ENCODE results near the gene MPPED2. TPM values are rescaled to one million over a fixed set of nuclear protein-coding genes. Genes with fewer than 3 reads are reported as not detected.

The MPPED2 gene
- total and polyA plus RNA-seq, 10 of the 15 experiments (the other 5 are each of a cell fraction or from before 2014, with no cell fraction given) = not detected

- TF ChIP-seq SMC3 (IDR thresholded peaks at IDR 0.05; ENCODE audit: borderline replicate concordance, low read length) = no peak
Observed at GRCh38 chr11:30478923-30479322, 107.2 kb downstream of the MPPED2 start (continued).

- no peak overlapping the region for H3K4me2 ChIP-seq (ENCODE audit: control insufficient read depth, insufficient read depth)
- no peaks in the 10 kb centered on the region for H3K36me3 ChIP-seq (ENCODE audit: control insufficient read depth in 2 of 2, insufficient read depth in 2 of 2, low read length in 1 of 2)
- no peaks in the 10 kb centered on the region for H4K20me1 ChIP-seq (ENCODE audit: control insufficient read depth, insufficient read depth)
- TF ChIP-seq SMARCA5 (IDR thresholded peaks at IDR 0.05) = no peak
- no peak for TF ChIP-seq ZBED1 (IDR thresholded peaks at IDR 0.05; ENCODE audit: borderline replicate concordance)
- TF ChIP-seq CBX5 (IDR thresholded peaks at IDR 0.05; ENCODE audit: low read depth) = no peak
- TF ChIP-seq POLR2AphosphoS5 (IDR thresholded peaks at IDR 0.05; ENCODE audit: low read length) = no peak
- no peak for TF ChIP-seq HDAC2 (IDR thresholded peaks at IDR 0.05)
- TF ChIP-seq IRF4 (IDR thresholded peaks at IDR 0.05; ENCODE audit: low read depth, low read length) = no peak
- no peak for TF ChIP-seq NFXL1 (IDR thresholded peaks at IDR 0.05; ENCODE audit: borderline replicate concordance)
- TF ChIP-seq PML (IDR thresholded peaks at IDR 0.05; ENCODE audit: low read length) = no peak
- no peak for TF ChIP-seq EED (IDR thresholded peaks at IDR 0.05; ENCODE audit: low read depth)
- ATAC-seq (no peak), FAIRE-seq (no peak), DNase-seq (ENCODE audit: low read depth, low spot score) (no peak)
- H3K9me3 ChIP-seq (replicated peaks; ENCODE audit: control insufficient read depth, insufficient read depth, low read length) = no peaks in the 10 kb centered on the region
- no peaks in the 10 kb centered on the region for H3K79me2 ChIP-seq (ENCODE audit: control insufficient read depth, insufficient read depth, low read length)
- ChIA-PET RAD21 (ENCODE audit: unreplicated experiment) (no interaction called here), POLR2A (no interaction called here), SMC1A (ENCODE audit: uncharacterized antibody, unreplicated experiment) (interaction anchor here (1.0 to 1.1 kb wide), 2 partner anchors 26 to 189 kb away, joined by 3 read pairs; no protein-coding TSS in a partner anchor), CTCF (no interaction called here)
- no peak overlapping the region for H3K27ac ChIP-seq (ENCODE audit: control insufficient read depth, insufficient read depth)
- H3K4me3 ChIP-seq = no peak overlapping the region
- H3K9ac ChIP-seq (ENCODE audit: control insufficient read depth, insufficient read depth, low read length) = no peak overlapping the region
- intact Hi-C loops (cut with micrococcal nuclease; ENCODE audit: unreplicated experiment) = no loop called here
- no TSS peak for BruUV-seq (replicated peaks)
- H2AFZ ChIP-seq (ENCODE audit: control insufficient read depth, low read depth, low read length) = no peak overlapping the region
- no peaks in the 10 kb centered on the region for H3K4me1 ChIP-seq (ENCODE audit: control insufficient read depth, insufficient read depth, low read length)
- in situ Hi-C loops (cut with MboI) = no loop called here
- H3K27me3 ChIP-seq (replicated peaks in 1 of 2; ENCODE audit: control insufficient read depth in 2 of 2, insufficient read depth in 2 of 2, low read length in 1 of 2) = peaks cover 0 to 3% of the 10 kb centered on the region in 2 experiments; a peak in 1 of 4 replicates
Observed at GRCh38 chr11:30477061-30477460, 109.1 kb downstream of the MPPED2 start.

All from GM12878 (cell line).